Activated CD4-positive, CD25-positive, alpha-beta regulatory T cell treated with anti-CD3 and anti-CD28 coated beads, Interleukin-2, amount 50 U/mL, for 16 hours (primary cell): ENCODE data around the gene TBC1D3.
"Not testable (repeated sequence)": the region's sequence is repeated elsewhere in the genome, so short reads cannot be mapped to it uniquely, and the experiment has no call there.

Experiments
- DNase-seq: peaks from one replicate; pipeline ENCODE4 v3.0.0-alpha.2; 2020; ENCODE audit warnings: low read depth, low spot score

TBC1D3 gene

DNA sequence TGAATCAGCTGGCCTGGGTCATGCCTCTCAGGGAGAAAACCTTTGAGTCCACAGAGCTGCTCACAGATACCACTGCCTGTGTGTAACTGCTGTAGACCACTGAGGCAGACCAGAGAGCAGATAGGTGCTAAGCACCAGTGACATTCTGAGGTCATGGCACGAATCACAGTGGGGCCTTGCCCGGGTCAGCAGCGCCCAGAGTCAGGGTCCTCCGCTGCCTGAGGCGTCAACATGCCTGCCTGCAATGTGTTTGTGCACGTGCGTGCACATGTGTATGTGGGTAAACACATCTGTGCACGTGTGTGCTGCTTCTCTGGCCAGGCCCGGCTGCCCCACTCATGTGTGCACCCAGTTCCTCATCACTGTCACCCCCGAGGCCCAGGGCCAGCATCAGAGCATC lies at the start of gene TBC1D3:
Gene TBC1D3 (minus strand): TSS at position 101 of the 400 bp plus-strand sequence. CDS start 1,526 bp downstream, outside the sequence.
- not testable (repeated sequence) for DNase-seq

DNA sequence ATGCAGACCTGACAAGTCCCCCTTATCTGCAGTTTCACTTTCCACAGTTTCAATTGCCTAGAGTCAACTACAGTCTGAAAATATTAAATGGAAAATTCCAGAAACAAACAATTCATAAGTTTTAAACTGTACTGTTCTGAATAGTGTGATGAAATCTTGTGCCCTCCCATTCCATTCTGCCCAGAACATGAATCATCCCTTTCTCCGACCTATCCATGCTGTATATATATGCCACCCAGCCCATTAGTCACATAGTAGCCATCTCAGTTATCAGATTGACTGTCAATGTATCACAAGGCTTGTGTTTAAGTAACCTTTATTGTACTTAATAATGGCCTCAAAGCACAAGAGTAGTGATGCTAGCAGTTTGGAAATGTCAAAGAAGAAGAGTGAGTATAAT lies 40.4 kb upstream of the TBC1D3 start:
- not testable (repeated sequence) for DNase-seq

DNA sequence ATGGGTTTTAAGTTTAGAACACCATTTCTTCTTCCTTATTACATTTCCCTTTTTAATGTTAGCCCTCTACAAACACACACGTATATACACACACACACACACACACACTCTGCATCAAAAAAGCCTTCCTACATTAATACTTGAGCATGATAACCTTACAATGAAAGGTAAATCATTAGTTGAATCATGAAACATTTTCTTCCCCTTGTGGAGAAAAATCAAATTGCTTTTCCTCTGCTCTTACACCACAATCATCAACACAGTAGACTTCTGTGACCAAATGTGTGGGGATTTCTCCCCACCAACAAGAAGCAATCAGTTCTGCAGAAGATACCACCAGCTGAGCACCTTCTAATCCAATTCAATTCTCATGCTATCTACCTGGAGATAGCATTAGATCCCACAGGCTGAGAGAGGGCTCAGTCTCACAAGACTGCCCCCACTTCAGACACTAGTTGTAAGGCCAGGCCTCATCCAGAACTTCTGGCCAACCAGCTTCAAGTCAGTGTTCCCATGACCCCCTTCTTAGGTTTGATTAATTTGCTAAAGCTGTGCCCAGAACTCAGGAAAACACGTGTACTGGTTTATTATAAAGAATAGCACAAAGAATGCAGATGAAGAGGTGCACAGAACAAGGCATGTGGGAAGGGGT lies 33.6 kb upstream of the TBC1D3 start:
- DNase-seq, result not testable (repeated sequence)

GRCh38 chr17:38220867-38221266 lies 28.5 kb upstream of the TBC1D3 start:
- not testable (repeated sequence) for DNase-seq

DNA sequence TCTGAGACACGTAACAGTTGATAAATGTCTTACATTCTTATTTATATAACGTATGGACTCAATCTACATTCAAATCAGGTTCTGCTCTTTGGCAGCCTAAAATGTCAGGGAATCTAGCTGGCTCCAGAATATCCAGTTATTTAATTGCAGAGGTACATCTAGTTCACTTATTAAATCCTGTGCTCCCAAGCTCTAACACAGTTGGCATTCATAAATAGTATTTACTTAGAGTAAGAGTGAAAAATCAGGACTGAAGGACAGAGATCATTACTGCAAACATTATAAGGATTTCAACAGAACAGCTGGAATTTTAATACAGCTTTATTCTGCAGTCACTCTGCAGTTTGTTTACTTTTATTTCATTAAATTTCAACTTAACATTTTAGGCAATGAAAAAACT lies 7.9 kb upstream of the TBC1D3 start:
- not testable (repeated sequence) for DNase-seq

- DNase-seq, result not testable (repeated sequence)
Observed at GRCh38 chr17:38134860-38135259, 57.5 kb downstream of the TBC1D3 start.
